ENCODE measurements around the gene FAM193A.
"Not testable (repeated sequence)": the region's sequence is repeated elsewhere in the genome, so short reads cannot be mapped to it uniquely, and the experiment has no call there.

The FAM193A gene

DNA sequence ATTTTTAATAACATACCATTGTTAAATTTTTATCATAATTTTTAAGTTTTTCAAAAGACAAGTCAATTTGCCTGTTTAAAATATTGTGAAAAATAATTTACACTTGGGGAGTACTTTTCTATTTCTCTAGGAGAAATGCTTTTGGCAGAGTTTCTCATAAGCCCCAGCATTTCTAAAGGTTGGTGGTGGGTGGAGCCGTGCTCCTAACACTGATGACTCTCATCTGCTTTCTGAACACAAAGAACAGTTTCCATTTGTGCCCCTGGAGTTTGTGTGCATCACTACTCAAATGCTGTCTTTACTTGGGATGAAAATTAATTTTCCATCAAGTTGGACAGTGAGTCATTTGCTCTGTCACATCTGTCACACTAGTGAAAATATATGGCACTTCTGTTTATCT is 162.1 kb downstream of the FAM193A start:
- no peak for DNase-seq

DNA sequence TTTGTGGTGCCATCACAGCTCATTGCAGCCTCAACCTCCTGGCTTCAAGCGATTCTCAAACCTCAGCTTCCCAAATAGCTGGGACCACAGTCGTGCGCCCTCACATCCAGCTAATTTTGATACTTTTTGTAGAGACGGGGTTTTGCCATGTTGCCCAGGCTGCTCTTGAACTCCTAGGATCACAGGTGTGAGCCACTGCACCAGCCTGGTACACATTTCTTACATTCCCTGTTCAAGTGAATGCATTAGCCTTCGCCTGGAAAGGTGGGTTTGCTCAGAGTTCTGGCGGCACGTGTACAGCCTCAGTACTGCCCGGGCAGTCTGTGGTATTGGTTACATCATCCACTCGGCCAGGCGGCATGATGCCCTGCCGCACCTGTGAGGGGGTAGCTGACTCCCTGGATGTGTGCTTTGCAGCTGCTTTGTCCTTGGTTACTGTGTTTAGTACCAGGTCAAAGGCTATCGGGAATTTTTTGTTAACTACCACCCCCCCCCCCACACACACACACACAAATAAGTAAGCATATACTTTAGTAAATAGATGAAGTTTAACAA is 162.6 kb downstream of the FAM193A start:
- no peak for DNase-seq

DNA sequence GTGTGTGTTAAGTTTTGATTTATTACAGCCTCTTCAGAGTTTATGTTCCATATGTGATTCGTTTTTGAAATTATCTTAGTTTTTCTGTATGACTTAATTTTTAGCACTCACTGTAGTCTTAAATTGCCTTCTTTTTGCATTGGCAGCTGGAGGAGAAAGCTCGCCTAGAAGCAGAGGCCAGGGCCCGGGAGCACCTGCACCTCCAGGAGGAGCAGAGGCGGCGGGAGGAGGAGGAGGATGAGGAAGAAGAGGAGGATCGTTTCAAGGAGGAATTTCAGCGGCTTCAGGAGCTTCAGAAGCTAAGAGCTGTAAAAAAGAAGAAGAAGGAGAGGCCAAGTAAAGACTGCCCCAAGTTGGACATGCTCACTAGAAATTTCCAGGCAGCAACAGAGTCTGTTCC is 163.1 kb downstream of the FAM193A start:
- no peak for DNase-seq

DNA sequence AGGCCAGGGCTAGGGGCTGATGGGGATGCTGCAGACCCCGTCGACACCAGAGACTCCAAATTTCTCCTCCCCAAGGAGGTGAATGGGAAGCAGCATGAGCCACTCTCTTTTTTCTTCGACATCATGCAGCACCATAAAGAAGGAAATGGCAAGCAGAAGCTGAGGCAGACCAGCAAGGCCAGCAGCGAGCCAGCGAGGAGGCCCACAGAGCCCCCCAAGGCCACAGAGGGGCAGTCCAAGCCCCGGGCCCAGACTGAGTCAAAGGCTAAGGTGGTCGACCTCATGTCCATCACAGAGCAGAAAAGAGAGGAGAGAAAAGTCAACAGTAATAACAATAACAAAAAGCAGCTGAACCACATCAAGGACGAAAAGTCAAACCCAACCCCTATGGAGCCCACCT is 163.6 kb downstream of the FAM193A start:
- DNase-seq, result no peak

DNA sequence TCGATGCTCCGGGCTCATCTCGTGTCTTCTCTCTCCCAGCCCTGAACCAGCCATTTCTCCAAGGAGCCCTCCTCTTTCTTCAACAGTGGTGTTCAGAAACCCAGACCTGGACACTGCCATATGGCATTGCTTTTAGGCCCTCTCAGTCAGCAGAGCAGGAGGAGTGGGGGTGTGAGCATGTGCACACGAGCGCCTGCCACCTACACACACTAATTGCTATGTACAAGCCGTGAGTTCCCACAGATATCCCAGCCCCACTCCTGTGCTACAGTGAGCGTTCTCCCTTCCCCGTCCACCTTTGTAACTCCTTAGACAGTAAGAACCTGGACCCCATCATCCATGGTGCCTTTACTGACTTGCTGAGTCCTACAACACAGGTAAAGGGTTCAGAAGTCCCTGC is 165.9 kb downstream of the FAM193A start:
- DNase-seq, result no peak

DNA sequence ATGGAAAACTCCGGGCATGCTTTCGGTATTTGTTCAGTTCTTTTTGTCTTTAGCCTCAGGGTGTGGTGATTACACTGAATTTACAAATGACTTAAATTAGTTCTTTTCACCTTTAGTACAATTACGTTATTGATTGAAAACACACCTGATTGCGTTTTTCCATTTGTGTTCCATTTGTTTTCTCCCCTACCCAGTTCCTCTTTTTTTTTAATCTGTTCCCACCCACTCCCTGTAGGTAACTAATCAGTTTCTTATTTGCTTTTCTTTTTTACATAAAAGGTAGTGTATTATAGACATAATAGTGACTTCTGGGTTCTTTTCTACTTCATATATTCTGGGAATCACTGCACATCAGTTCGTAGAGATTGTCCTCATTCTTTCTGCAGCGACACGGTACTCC is 166.3 kb downstream of the FAM193A start:
- no peak for DNase-seq

DNA sequence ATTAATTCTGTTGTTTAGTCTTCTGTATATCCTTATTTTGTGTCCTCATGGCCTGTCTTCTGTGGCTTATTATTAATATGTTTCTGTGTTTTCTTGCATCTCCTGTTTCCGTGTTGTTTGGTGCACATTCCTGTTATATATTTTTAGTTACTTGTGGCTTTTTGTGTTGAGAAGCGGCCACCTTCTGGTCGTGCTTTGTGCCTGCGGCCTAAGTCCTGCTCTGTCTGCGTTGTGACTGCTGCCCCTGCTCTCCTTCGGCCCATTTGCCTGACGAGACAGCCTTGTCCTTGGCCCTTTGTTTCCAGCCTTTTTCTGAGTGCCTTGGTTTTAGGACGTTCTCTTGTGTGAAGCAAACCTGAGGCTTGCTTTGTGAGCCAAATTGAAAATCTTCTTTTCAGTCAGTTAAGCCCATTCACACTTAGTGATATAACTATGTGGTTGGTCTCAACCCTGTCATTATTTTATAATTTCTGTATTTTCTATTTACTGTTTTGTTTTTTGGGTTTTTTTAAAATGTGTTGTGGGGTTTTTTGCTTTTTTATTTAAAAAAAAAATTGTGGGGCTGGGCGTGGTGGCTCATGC is 175.9 kb downstream of the FAM193A start:
- DNase-seq, result no peak

DNA sequence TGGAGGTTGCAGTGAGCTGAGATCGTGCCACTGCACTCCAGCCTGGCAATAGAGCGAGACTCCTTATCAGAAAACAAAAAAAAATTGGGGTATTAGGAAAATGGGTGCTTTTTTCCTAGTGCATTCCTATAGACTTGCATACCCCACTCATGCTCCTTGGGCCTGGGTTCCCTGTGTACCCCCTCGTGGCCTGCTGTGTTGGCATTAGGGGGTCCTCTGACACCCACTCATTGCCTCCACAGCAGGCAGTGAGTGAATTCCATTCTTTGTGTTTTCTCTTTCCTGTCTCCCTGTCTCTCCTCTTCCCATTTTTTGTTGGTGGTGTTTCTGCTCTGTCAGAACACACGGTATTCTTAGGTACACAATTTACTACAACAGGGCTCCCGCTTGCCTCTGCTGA is 176.9 kb downstream of the FAM193A start:
- DNase-seq, result no peak

DNA sequence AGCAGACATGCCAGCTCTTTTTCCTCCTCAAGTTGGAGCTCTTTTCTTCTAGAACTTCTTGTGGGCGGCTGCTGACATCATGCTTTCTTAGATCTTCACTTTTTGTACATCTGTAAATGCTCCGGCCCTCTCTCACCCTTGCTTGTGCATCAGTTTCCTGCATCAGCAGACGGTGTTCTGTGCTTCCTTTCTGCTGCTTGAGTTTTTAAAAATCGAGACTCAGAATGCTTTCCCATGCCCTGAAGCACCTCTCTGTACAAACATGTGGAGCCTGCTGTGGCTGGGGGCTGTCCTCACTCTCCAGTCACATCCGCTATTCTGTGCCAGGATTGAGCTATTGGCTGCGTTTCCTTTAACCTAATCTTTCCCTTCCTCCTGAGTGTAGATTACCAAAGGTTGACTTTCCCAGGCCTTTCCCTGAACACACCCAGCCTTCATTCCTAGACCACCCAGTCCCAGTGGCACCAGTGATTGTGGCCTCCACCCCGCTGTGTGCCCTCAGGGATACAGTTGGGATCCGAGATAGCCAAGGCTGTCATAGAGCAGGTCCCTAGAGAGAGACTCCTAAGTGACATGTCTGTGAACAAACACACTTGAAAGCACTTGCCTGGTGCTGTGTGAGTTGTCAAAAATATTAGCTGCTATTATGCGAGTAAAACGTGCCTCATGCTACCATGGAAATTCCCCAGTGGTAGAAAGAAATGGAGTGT is 177.8 kb downstream of the FAM193A start:
- DNase-seq, result no peak

DNA sequence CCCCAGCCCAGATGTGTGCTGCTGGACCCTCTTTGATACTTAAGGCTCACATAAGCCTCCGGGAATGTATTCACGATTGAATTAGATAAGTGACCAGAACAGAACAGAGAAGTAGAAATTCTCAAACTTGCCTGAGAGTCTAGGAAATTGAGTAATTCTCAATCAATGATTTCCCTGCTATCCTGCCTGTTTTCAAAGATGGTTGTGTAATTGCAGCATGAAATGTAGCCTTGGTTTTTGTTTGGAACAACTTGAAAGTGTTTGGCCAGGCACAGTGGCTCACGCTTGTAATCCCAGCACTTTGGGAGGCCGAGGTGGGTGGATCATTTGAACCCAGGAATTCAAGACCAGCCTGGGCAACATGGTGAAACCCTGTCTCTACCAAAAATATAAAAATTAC is 178.5 kb downstream of the FAM193A start:
- DNase-seq, result no peak

DNA sequence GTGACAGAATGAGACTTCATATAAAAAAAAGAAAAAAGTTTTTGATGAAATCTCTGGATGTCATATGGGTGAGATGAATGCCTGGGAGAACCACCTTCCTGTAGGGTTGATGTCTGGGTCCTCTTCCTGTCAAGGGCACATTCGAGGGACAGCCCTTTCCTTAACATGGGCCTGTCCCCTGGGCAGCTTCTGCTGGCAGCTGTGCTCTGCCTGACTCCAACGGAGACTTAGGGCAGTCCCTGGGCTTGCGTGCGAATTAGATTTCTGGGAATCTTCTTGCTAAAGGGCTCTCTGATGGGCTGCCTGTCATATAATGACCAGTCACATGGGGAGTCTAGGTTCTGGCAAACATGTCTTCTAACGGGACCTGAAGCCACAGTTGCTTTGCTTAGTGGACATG is 179.0 kb downstream of the FAM193A start:
- no peak for DNase-seq

DNA sequence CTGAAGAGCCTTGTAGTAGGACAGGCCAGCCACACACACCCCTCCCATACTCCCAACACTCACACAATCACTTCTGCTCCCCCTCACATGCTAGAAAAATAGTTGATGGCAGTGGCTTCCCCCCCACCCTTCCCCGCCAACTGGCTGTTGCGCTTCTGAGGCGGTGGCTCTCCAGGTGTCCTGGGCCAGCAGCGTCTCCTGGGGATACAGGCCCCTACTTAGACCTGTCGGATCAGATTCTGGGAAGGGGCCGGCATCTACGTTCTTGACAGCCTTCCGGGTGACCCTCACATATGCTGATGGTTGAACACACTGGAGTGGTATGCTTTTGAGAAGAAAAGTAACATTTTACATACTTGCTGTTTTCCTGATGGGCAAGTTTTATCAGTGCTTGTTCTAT is 179.8 kb downstream of the FAM193A start:
- DNase-seq, result no peak

DNA sequence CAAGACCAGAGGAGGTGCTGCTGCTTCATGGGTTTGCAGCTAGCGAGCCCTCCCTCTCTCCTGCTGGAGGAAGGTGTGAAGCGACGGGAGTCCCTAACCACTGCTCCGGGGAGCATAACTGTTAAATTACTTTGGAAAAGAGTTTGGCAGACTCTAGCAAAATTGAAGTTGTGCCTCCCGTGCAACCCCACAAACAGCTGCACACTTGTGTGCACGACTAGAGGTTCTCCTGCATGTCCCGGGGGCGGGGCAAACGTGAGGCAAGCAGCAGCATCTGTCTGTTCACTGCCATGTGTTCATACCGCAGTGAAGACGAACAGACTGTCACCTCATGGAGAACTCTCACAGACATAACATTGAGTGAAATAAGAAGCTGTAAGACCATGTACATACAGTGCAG is 185.1 kb downstream of the FAM193A start:
- DNase-seq, result peak; percentile 25

DNA sequence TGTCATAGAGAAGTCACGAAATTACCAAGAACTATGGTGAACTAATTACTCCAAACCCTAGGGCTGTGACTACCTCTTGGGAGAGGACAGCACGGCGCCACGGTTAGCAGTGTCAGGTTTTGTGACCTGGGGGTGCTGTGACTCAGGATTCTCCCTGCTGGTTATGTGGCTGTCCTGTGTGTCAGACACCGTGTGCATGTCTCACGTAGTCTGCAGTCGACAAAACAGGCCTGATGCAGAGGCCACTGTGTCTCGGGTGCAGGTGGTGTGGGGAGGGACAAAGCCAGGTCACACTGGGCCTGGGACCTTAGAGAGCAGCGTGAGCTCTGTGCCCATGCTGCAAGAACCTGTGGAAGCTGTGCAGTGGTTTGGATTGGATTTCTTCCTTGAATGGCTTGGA is 185.6 kb downstream of the FAM193A start:
- DNase-seq, result no peak

DNA sequence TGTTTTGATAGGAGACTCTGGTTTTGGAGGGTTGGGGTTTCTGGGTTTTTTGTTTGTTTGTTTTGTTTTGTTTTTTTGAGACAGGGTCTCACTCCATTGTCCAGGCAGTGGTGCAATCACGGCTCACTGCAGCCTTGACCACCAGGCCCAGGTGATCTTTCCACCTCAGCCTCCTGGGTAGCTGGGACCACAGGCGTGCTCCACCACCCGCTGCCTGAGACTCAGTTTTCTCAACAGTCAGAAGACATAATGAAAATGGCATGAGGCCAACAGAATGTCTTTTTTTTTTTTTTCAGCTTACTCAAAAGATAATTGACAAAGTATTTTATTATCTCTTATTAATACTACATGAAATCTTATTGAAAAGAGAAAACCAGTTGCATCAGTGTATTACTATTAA is 187.3 kb downstream of the FAM193A start:
- no peak for DNase-seq

DNA sequence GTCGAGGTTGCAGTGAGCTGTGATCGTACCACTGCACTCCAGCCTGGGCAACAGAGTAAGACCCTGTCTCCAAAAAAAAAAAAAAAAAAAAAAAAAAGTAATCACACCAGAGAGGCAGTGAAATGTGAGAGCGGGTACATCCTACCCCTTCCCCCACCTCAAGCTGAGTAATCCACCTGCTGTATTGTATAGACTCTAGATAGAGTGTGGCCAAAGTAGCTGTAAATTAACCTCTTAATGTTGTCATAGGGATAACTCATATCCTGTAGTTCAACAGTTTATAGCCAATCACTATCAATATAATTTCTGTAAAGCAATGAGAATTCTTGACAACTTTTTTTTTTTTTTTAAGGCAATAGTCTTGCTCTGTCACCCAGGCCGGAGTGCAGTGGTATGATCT is 188.9 kb downstream of the FAM193A start:
- no peak for DNase-seq

DNA sequence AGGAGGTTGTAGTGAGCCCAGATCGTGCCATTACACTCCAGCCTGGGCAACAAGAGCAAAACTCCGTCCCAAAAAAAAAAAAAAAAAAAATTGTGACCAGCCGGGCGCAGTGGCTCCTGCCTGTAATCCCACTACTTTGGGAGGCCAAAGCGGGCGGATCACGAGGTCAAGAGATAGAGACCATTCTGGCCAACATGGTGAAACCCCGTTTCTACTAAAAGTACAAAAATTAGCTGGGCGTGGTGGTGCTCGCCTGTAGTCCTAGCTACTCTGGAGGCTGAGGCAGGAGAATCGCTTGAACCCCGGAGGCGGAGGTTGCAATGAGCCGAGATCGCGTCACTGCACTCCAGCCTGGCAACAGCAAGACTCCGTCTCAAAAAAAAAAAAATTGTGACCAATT is 190.4 kb downstream of the FAM193A start:
- DNase-seq, result not testable (repeated sequence)

DNA sequence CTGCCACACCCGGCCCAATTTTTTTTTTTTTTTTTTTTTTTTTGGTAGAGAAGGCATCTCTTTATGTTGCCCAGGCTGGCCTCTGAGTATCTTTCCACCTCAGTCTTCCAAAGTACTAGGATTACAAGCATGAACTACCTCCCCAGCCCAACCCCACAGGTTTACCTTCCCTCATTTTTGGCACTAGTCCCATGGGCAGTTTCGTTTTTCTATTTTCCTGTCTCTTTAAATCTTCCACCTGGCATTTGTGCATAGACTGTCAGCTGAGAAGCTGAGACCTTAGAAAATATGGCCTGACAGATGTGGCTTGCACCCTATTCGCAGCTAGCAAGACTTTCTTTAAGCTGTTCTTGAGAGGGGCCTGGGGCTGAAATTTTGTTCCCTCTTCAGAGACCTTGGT is 191.8 kb downstream of the FAM193A start:
- no peak for DNase-seq

DNA sequence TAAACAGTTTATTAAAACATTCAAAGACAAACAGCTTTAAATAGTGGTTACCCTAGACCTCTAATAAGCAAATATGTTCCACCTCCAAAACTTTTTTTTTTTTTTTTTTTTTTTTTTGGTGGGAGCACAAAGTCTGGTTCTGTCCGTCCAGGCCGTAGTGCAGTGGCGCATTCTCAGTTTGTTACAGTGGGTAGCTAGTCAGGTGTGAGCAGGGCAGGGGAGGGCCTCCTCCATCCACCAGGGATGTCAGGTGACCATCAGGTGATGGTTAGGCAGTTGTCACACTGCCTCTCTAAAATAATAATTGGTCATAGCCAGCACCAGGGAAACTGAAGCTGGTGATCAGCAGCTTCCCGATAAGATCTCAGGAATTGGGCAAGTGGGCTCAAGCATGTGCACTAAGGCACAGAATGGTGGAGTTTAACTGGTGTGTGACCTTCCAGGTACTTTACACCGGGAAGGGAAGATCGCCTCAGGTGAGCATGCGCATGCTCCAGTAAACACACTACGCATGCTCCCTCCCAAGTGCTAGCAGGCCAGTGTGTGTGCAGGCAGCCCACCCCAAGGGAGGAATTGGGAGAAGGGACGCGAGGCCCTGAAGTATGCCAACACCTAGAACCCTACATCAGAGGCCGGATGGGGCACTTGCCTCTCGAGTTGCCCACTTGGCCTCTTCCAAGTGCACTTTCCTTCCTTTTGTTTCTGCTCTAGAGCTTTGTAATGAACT is 192.5 kb downstream of the FAM193A start:
- no peak for DNase-seq

DNA sequence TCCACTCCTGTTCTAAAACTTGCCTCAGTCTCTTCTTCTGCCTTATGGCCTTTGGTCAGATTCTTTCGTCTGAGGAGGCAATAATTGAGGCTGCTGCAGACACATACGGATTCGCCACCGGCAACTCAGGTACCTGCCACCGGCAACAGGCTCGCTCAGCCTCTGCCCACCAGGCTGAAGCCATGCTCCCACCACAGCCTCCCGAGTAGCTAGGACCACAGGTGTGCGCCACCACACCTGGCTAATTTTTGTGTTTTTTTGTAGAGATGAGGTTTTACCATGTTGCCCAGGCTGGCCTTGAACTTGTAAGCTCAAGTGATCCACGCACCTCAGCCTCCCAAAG is 193.1 kb downstream of the FAM193A start:
- DNase-seq, result no peak

DNA sequence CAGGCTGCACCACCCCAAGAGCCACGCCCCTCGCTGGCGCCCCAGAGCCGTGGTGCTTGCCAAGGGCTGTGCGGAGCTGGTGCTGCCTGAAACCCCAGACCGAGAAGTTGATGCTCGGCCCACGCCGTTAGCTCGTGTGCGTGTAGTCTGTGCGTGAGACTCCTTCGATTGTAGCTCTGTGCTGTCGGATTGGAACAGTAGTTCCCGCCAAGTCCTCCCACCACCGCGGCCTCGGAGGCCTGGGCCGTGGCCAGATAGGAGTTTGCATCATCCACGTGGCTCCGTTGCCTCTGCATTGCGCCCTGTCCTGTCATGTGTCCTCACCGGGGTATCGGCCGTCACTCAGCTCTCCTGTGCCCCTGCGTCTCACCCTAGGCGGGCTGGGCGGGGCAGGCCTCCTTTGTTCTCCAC is 195.5 kb downstream of the FAM193A start:
- no peak for DNase-seq

DNA sequence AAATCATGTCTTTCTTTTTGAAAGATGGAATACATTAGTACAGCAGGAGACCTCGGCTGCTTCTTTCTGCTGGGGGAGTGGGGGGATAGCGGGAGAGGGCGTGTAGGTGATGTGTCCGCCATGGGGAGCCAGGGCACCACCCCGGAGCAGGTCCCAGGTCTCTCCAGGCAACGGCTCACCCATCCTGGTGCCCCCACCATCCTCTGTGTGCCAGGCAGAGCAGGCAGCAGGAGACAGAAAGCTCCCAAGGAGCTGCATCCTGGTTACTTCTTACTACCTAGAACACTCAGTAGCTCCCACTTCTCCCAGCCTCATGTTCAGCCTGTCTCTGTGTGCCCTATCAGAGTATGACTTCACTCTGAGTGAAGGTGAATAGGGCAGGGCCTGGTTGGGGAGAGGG is 196.1 kb downstream of the FAM193A start:
- no peak for DNase-seq

DNA sequence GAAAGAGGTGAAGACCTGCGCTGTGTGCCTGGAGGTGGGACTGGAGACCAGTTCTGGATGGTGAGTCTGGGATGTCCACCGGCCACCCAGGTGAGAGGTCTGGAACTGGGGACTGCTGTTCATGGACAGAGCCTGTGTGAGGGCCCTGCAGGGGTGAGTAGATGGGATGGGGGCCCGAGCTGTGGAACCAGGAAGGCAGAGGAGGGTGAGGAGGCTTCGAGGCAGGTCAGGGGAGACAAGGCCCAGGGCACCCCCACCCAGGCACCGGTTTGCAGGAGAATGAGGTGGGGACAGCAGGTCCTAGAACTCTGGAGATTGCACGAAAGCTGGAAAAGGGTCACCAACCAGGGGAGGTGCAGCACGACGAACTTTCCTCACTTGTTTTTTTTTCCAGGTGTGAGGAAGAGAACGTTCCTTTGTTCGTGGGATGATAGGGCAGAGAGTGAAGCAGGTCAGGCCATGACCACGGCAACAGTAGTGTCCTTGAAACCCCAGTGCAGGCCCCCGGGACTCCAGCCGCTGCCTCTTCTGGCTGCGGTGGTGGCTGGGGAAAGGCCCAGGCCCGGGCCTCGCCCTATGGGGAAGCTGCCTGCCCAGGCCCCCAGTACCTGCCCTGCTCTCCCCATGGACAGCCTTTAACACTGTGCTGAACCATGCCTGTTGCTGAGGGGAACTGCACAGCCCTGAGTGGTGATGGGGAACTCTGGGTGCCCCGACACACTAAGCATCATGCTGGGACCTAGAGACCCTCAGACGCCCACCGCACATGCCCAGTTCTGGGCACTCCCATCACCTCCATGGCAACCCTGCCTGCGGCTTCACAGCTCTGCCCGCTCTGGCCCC is 196.8 kb downstream of the FAM193A start:
- DNase-seq, result no peak
